GM20000 (cell line): ENCODE results near the gene ZNF674.

Experiments used
- DNase-seq: peaks from one replicate; pipeline ENCODE4 v3.0.0; 2012; ENCODE audit warnings: low spot score
- CTCF ChIP-seq: IDR thresholded peaks from 2 replicates; pipeline ENCODE4 v1.5.1; 2012; ENCODE audit warnings: mild to moderate bottlenecking, control low read depth; ENCODE audit errors: extremely low read depth, missing control alignments

The ZNF674 gene

GRCh38 chrX:46567388-46567787 lies 22.2 kb upstream of the ZNF674 start:
- DNase-seq = no peak

GRCh38 chrX:46561824-46562657 lies 16.8 kb upstream of the ZNF674 start:
- peak; percentile 58 for DNase-seq
- no peak for TF ChIP-seq CTCF

More at GRCh38 chrX:46567388-46567787, 22.2 kb upstream of the ZNF674 start:
- no peak for TF ChIP-seq CTCF

- DNase-seq = no peak
- no peak for TF ChIP-seq CTCF
Measured at GRCh38 chrX:46559062-46559461, 13.8 kb upstream of the ZNF674 start.

GRCh38 chrX:46554942-46555341 lies 9.7 kb upstream of the ZNF674 start:
- TF ChIP-seq CTCF = no peak
- DNase-seq = no peak

- no peak for DNase-seq
- TF ChIP-seq CTCF = no peak
Measured at GRCh38 chrX:46553935-46554334, 8.7 kb upstream of the ZNF674 start.

- no peak for DNase-seq
- no peak for TF ChIP-seq CTCF
Measured at GRCh38 chrX:46551494-46552128, 6.4 kb upstream of the ZNF674 start.

- no peak for DNase-seq
- no peak for TF ChIP-seq CTCF
Measured at GRCh38 chrX:46549914-46550313, 4.7 kb upstream of the ZNF674 start.
